NCI-H82 treated with DMSO at 0.1 percent for 48 hours (cell line): ENCODE data around the gene COG5.

Experiments used
- DNase-seq: peaks from one replicate; lab custom pipeline; 2025; ENCODE audit not compliant: unreplicated experiment; lab: John Stamatoyannopoulos, UW

The COG5 gene

DNA sequence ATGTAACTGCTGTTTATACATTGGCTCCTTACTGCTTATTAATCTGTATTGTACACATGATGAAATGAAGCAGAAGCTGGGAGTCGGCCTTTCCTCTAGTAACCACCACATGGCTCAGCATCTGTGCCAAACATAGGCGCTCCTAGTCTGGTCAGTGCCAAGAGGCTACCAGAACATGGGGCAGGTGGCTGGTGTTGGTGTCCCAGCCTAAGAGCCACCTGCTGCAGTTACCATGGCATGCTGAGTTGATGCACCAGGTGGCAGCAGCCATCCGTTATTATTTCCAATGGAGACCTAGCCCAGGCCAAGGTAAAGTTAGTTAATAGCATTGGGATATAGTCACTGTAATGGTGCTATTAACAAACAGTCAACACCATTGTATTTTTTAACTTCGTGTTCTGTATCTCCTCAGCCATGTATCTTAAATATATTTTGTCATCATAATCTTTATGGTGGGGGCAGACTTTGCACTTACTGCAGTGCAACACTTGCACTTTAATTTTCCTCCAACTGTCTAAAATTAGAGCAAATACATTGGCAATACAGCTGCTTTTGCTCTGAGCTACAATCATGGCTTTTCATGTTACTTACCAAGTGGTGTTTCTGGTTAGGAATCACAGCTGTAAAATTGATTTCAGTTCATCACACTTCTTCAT is 361.8 kb downstream of the COG5 start:
- peak; percentile 43 for DNase-seq

DNA sequence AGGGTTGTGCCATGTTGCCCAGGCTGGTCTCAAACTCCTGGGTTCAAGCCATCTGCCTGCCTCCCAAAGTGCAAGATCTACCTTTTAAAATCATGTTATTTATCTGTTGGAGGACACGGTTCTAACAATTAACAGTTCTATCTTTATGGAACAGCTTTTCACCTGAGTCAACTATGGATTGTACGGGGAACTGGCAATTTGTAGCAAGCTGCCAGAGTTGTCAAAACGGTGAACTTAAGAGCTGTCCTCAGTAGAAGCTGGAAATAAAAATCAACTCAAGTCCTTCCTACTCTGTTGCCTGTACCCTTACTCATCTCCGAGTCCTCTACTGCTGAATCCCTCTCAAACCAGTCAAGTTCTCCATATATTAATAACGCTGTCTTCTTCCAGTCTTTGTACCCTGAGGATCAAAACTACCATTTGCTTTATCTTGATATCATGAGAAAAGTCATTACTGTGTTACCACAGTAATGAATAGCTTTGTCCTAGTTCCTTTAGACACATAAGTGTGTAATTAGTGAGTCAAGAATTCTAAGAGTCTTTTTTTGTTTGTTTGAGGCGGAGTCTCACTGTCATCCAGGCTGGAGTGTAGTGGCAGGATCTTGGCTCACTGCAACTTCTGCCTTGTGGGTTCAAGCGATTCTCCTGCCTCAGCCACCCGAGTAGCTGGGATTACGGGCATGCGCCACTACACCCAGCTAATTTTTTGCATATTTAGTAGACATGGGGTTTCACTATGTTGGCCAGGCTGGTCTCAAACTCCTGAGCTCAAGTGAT is 366.7 kb downstream of the COG5 start:
- DNase-seq, result no peak

DNA sequence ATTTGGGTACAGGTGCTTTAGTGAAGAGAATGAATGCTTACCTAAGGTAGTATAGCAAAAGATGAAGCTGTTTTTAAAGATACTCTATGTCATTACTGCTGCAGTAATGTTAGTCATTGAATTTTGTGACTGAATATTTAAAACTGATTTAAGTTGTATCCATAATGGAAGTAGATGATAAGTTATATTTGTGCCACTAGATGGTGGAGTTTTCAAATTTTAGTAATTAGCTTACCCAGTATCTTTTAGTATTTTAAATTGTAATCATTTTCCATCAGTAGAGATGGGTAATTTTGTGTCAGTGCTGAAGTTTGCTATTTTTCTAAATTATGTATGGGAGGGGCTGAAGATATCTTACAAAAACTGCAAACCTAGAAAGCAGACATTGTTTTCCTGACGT is 369.7 kb downstream of the COG5 start:
- no peak for DNase-seq

DNA sequence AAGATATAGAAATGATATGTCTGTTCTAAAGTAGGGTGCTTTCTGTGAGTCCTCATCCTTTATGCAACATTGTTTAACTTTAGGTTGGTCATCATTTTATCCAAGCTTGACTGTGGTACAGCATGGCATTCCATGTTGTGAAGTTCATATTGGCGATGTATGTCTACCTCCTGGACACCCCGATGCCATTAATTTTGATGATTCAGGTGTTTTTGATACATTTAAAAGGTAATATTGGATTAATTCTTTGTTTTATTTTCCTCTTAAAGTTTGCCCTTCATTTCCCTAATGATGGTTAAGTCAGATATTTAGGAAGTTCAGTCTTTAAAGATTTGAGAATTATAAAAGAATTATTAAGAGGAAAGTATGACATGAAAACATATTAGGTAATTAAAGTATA is 373.6 kb downstream of the COG5 start:
- no peak for DNase-seq

DNA sequence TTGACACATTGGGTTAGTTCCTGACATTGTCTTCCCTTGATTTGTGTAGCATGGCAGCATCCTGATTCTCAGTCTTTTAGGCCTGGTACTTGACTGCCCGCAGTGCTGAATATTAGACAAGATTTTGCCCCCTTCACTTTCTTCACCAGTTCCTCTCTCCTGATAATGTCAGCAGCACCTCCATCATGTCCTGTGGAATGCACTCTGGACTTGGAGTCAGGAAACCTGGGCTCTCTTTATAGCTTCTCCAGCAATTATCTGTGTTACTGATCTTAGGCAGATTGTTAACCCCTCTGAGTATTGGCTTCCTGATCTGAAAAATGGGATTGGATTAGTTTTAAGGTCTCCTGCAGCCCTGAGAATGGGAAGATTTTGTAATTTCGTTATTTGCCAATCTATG is 375.9 kb downstream of the COG5 start:
- DNase-seq, result no peak

DNA sequence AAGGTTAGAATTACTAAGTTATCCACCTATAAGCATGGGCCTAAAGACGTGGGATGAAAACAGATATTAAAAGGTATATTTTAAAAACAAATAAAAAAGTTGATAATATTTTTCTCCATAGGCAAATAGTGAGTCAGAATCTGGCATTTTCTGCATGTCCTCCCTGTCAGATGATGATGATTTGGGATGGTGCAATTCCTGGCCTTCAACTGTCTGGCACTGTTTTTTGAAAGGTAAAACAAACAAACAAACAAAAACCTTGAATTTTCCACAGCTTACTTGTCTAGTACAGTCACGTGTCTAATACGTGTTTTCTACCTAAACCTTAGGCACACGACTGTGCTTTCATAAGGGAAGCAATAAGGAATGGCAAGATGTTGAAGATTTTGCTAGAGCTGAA is 377.5 kb downstream of the COG5 start:
- DNase-seq, result no peak

DNA sequence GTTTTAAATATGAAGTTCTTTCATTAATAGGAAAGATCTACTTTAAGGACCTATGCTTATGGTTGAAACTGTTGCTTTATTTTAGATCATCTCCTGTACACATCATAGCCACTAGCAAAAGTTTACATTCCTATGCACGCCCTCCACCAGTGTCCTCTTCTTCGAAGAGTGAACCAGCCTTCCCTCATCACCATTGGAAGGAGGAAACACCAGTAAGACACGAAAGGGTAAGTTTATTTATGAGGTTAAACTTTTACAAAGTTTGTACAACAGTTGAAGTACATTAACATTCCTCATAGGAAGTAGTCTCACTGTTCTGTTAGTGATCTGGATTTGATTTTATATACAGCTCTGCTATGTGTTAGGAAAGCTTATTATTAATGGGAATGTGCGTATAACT is 378.0 kb downstream of the COG5 start:
- no peak for DNase-seq

DNA sequence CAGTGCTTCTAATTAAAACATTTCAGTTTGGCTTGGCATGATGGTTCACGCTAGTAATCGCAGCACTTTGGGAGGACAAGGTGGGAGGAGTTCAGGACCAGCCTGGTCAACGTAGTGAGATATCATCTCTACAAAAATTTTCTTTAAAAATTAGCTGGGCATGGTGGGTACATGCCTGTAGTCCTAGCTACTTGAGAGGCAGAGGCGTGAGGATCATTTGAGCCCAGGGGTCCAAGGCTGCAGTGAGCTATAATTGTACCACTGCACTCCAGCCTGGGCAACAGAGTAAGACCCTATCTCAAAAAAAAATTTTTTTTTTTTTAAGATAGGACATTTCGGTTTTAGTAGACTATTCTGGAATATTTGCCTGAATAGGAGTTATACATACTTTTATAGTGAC is 382.5 kb downstream of the COG5 start:
- no peak for DNase-seq

DNA sequence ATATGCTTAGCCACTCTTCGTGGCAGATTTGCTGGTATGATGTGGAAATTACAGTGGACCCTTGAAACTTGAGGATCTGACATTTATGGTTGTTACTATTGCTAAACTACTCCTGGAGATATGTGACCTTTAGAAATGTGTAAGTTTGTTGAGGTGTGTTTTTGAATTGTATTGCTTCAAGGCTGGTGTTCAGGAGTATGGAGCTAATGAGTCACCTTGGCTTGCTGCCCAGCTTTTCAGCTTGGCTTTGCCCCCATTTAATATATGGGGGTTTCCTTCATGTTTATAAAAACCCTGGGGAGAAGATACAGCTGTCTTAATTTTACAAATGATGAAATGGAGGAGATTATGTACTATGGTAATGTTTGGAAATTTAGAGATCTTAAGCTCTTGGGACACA is 383.3 kb downstream of the COG5 start:
- DNase-seq, result no peak

DNA sequence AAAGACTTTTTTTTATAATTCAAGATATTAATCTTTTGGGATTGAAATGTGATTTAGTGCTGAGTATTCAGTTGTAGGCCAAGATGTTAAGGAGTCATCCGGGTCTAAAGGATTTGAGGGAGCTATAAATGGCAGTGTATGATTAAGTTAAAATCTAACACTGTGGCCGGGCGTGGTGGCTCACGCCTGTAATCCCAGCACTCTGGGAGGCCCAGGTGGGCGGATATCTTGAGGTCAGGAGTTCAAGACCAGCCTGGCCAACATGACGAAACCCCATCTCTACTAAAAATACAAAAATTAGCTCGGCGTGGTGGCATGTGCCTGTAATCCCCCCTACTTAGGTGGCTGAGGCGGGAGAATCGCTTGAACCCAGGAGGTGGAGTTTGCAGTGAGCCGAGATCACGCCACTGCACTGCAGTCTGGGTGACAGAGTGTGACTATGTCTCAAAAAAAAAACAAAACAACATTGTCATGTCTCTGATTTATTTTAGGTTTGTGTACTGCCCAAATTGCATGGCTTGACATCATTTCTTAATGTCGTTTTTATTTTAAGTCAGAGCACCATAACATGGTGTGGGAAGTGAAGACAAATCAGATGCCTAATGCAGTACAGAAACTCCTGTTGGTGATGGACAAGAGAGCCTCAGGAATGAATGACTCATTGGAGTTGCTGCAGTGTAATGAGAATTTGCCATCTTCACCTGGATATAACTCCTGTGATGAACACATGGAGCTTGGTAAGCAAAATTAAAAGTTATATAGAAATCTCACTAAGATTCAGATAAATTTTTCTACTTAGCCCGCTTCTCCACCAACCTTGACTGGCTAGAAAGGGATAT is 384.2 kb downstream of the COG5 start:
- no peak for DNase-seq

DNA sequence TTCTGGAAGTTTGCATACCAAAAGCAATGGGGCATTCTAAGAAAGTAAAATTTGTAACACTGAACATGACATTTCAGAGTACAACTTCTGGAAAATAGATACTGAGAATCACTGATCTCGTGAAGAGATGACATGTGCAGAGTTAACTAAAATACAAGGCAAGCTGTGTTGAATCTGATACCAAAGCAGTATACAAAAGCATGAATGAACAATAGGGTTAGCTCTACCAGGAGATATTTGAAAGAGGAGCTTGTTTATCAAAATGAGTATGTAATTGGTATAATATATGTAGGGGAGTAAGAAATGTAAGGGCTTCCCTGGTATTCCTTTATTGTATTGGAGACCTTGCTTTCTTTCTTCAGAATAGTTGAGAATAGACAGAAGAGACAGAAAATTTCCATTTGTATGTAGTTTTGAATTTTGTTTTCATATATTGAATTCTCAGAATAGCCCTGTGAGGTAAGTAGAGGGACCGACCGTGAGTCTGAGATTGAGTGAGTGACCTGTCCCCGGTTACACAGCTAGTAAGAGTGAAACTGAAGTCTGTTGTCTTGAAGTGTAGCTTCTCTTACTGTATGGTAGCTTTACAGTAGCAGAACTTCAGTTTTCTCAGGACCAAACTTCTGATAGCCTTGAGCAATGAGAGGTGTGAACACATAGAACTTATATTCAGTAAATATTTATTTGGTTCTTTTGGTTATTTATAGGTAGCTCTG is 389.9 kb downstream of the COG5 start:
- DNase-seq, result no peak

DNA sequence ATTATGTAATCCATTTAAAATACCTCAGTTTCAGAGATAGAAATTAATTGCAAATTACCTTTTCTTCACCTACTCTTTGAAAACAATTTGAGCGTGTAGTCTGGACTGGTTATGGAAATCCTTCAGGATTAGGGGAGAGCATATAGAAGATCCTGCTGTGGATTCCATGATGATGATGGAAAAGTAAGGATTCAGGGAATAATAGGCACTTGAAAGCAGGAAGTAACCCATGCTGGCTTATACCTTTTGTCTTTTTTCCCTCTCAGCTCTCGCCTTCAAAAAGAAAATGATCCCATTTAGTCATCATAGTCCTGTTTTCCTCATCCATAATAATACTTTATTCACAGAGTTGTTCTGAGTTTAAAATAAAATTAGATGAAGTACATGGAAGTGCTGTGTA is 390.5 kb downstream of the COG5 start:
- no peak for DNase-seq

DNA sequence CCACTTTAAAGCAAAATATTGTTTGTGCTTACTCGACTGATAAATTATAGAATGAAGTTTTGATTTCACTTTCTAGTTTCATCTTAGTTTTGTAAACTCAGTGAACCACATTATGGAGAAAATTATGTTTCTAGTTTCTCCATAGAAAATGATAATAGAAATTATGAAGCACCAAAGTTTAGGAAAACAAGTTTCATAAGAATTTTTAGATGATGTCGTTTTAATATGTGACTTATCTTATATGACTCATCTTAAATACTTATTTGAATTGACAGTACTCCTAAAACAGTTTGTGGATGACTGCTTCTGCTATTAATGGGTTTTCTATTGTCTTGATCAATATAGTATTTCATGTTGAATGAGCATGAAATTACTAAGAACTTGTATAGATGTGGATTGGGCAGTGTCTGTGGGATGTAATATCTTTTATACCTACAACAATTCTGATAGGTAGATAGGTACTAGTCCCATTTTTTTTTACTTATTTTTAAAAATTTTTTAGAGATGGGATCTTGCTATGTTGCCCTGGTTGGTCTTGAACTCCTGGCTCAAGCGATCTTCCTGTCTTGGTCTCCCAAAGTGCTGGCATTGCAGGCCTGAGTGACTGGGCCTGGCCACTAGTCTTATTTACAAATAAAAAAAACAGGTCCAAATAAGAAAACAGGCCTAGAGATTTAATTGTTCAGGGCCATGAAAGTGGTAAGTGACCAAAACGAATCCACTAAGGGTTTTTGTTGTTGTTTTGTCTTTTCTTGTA is 391.3 kb downstream of the COG5 start:
- no peak for DNase-seq

DNA sequence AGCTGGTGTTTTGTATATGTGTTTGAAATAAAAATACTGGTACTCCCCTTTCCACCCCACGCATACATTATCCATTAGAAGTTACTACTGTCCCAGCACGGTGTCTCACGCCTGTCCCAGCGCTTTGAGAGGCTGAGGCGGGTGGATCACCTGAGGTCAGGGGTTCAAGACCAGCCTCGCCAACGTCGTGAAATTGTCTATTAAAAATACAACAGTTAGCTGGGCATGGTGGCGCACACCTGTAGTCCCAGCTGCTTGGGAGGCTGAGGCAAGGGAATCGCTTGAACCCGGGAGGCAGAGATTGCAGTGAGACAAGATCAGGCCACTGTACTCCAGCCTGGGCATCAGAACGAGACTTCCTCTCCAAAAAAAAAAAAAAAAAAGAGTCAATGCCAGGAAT is 392.2 kb downstream of the COG5 start:
- no peak for DNase-seq

DNA sequence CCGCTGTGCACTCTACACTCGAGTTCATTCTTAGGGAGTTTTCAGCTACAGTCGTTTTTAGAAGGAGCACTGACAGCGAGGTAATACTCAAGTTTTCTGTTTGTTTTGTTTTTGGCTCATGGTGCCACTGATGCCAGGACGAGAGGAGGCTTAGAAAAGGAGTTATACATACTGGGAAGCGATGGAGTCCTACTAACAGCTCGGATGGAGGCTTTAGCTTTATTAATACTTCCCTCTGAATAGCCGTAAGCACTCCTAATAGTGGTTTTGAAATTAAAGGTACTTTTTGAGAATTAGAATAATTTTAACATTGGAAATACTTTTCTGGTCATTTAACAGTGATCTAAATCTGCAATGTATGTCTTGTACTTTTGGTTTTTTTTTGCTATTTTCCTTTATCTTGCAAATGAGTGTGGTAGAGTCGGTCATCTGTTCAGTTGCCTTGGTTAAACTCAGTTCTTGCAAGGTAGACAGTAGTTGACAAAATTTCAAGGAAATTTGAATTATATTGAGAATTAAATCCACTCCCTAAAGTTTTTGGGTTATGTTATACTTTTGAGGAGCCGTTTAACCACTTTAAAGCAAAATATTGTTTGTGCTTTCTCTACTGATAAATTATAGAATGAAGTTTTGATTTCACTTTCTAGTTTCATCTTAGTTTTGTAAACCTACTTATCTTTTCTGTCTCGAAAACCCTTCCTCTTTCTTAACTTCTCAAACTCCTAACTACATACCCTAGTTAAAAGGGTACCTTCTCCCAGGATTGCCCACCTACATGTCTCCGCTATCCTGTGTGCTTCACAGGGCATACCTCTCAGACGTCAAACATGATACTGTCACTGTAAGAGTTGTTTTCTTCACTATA is 393.4 kb downstream of the COG5 start:
- no peak for DNase-seq

DNA sequence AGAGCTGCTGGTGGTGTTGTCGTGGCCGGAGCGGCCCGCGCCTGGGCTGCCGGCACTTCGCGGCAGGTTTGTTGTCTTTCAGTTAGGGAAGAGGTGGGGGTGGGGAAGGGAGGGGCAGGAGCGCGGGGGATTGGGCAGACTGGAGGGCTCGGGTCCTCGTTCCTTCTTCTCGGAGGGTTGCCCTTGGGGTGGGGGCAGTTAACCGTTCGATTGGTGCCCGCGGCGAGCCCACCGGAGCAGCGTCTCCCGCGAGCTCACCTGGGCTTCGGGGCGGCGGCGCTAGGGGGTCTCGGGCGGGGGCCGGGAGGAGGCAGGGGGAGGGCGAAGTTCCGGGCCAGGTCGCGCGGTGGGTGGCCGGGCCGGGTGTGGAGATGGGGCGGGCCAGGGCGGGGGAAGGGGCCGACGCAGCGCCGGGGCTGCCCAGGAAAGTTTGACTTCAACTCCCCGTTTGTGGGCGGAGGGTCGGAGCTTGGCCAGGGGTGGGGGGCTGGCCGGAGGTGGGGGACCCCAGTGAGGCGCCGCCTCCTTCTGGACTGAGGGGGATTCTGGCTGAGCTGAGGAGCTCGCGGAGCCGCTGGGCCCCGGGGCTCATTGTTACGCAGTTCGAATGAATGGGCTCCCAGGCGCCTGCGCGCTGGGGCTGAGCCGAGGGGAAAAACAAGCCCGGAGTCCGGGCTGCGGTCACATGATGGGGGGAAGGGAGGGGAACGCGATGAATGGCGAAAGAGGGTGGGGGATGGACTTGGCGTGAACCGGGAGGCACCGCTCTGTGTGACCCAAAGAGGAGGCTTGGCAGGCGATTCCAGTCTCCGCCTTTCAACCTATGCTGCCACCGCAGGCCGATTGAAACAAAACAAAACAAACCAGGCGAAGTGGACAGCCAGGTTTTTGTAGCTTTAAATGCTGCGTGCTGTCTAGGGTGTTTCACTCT is 394.3 kb downstream of the COG5 start:
- DNase-seq, result peak; percentile 77

DNA sequence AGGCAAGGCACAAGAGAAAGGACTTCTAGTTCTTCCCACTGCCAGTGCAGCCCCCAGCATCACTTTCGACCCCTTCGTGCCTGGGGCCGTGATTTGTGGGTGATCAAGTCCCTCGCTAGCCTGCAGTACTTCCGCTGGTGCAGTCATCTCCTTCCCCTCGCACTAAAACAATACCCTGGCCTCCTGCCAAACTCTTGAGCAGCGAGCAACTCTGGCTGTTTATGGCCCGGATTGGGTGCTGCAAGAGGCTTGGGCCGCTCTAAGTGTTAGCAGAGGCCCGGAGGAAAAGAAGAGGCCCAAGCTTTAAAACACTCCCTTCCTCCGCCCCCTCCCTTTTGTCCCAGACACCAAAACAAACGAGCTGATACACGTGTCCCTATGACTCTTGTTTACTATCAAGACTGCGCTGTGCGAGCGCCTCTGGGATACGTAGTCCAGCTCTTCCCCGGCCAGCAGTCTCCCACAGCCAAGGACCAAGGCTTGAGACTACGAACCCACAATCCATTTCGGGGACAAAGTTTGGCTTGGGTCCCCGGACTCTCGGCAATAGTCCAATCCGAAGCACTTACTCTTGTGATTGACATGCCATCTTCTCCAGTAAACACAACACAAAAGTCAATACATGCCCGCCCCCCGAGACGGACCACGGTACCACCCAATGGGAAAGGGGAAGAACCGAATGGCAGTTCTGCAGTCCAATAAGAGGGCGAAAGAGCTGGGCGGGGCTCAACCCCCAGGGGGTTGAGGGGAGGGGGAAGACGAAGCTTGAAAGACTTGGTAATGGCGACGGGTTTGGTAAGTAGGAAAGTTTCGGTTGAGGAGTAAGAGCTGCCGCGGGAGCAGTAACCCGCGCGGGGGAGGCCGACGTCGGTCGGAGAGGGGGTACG is 395.2 kb downstream of the COG5 start, which contains the start of gene HBP1:
TSS of gene HBP1 (plus strand) at position 771 of the 887 bp plus-strand sequence. CDS start 10,891 bp downstream, outside the sequence.
- peak; percentile 98 for DNase-seq
